GM19452 (cell line): ENCODE data around the gene BRIP1.
A peak's percentile ranks its signal among the peaks of the same experiment; 100 is the strongest.
"Not testable (repeated sequence)": the region's sequence is repeated elsewhere in the genome, so short reads cannot be mapped to it uniquely, and the experiment has no call there.

Experiments used
- ATAC-seq: cut with Tn5 transposase; IDR thresholded peaks from one replicate; pipeline ENCODE4 v1.9.1; 2021; ENCODE audit not compliant: unreplicated experiment

Gene BRIP1

DNA sequence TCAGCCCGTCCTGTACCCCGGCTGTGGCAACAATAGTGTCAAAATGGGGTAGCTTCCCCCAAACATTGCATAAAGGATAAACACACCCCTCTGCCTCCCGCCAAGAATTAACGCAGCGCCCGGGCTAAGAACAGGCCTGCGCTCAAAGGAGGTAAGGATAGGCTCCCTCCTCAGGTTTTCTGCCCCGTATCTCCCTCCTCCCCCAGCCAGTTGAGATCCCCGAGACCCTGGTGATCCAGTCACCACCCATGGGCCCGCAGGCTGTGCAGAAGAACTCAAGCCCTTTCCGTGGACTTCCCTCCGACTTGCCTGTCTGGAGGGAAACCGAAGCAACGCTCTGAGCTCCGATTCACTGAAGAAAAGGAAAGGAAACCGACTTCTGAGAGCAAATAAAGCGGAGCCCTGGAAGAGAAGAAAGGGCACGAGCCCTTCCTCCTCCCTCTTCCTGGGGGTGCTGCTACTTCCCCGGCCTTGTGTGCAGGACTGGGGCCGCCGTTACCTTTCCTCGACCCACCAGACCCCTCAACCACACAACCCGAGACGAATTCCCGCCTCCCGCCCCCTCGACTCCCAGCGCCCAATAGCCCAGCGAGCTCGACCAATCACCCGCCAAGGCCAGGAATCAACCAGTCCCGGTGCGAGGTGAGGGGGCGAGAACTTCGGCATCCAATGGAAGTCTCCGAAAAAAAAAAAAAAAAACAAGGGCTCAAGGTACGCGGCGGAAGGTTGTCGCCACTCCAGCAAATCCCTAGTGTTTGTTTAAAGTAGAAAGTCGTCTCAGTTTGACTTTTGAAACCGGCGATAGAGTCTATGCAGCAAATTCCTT is at the start of gene BRIP1:
Gene BRIP1 (minus strand): TSS at position 554 of the 826 bp plus-strand sequence. CDS start 1,989 bp downstream, outside the sequence.
- ATAC-seq = peak; percentile 91

GRCh38 chr17:61908292-61909037 is 45.1 kb upstream of the BRIP1 start:
- ATAC-seq = no peak

- ATAC-seq = no peak
Observed at GRCh38 chr17:61907361-61907760, 44.0 kb upstream of the BRIP1 start.

DNA sequence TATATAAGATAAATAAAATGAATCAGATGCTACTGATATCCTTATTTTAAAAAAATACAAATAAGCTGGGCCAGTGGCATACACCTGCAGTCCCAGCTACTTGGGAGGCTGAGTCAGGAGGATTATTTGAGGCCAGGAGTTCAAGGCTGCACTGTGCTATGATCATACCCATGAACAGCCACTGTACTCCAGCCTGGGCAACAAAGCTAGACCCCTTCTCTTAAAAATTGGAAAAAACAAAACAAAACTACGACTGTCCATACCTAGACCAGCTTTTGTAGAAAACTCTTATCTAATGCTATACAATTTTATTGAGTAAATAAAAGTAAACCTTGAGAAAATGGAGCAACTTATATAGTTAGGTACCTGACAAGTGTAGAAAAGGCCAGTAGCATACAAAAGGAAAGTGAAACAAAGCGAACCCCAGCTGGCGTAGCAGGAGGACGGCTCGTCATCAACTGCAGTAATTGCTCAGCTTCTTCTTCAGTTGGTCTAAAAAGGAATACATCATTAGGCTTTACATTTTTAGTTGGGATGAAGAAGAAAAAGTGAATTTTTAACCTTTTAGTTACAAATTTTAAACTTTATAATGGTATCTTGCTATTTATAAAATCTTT is 40.9 kb upstream of the BRIP1 start:
- ATAC-seq = peak; percentile 82

- no peak for ATAC-seq
Observed at GRCh38 chr17:61903251-61903650, 39.9 kb upstream of the BRIP1 start.

DNA sequence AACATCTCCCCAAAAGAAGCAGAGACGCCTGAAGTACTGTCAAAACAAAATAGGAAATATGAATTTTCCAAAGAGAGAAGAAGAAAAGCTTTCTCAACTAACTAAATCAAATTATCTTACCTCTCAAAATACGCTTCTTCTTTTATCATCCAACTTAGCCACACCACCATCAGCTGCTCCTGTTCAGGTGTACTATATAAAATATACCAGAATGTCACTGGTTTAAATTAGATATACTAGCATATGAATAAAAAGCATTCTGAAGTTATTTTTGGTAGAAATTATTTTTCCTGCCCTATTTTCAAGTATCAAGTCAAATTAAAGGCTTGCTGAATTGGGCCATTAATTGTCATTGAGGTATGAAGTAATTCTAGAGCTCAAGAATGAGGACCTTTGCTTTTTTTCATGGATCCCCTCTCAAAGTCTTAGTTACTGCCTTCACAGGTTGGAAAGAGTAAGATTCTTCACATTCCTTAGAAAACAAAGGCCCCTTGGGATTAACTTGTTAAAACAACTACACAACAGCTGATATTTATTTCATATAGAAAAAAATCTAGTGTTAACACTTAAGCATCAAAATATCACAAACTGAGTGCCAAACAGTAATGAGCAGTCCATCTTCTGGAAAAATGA is 34.3 kb upstream of the BRIP1 start:
- no peak for ATAC-seq

- no peak for ATAC-seq
Observed at GRCh38 chr17:61895391-61895790, 32.1 kb upstream of the BRIP1 start.

DNA sequence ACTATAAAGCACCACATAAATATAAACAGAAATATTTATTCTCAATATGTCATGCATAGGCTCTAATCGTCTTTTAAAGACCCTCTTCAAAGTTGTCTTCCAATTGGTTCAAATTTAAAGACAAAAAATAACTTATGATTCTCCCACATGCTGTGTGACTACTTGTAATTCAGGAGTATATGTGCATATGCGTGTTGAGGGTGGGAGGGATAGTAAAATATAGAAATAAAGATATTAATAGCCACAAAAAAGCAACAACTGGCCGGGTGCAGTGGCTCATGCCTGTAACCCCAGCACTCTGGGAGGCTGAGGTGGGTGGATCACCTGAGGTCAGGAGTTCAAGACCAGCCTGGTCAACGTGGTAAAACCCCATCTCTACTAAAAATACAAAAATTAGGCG is 31.0 kb upstream of the BRIP1 start:
- not testable (repeated sequence) for ATAC-seq

GRCh38 chr17:61887733-61888132 is 24.4 kb upstream of the BRIP1 start:
- ATAC-seq = not testable (repeated sequence)

DNA sequence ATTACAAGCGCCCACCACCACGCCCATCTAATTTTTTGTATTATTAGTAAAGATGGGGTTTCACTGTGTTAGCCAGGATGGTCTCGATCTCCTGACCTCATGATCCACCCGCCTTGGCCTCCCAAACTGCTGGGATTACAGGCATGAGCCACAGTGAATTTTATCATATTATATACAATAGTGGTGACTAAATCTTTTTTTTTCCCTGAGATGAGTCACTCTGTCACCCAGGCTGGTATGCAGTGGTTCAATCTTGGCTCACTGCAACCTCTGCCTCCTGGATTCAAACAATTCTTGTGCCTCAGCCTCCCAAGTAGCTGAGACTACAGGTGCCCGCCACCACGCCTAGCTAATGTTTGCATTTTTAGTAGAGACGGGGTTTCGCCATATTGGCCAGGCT is 22.5 kb upstream of the BRIP1 start:
- ATAC-seq = not testable (repeated sequence)

- ATAC-seq = no peak
Observed at GRCh38 chr17:61884864-61885263, 21.5 kb upstream of the BRIP1 start.

- ATAC-seq = no peak
Observed at GRCh38 chr17:61880589-61881102, 17.3 kb upstream of the BRIP1 start.

DNA sequence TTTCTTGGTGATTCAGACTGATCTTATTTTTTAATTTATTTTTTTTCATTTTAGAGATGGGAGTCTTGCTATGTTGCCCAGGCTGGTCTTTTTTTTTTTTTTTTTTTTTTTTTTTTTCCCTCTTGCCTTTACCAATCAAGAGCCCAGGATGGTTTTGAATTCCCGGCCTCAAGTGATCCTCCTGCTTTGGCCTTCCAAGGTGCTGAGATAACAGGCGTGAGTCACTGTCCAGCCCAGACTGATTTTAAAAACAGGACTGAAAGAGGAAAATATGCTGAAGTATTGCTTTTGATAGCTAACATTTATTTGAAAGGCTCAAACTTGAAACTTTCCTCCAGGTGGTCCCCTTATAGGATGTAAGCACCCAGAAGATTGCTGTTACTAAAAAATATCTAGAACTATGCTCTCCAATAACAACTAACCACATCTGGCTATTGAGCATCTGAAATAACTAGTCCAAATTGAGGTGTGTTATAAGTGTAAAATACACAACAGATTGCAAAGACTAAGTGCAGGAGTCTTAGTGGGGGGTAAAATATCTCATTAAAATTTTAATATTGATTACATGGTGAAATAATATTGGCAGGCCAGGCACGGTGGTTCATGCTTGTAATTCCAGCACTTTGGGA is 15.8 kb upstream of the BRIP1 start:
- no peak for ATAC-seq

- no peak for ATAC-seq
Observed at GRCh38 chr17:61878520-61878919, 15.2 kb upstream of the BRIP1 start.

GRCh38 chr17:61877837-61878236 is 14.5 kb upstream of the BRIP1 start:
- ATAC-seq = no peak

DNA sequence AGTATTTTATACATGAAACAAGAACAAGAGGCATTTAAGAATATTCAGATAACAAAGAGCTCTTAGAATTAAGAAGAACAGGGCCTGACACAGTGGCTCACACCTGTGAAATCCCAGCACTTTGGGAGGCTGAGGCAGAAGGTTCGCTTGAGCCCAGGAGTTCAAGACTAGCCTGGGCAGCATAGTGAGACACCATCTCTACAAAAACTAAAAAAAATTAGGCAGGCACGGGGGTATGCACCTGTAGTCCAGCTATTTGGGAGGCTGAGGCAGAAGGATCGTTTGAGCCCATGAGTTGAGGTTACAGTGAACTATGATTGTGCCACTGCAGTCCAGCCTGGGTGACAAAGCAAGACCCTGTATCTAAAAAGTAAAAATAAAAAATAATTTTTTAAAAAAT is 12.5 kb upstream of the BRIP1 start:
- ATAC-seq = no peak

- no peak for ATAC-seq
Observed at GRCh38 chr17:61875285-61875684, 12.0 kb upstream of the BRIP1 start.

DNA sequence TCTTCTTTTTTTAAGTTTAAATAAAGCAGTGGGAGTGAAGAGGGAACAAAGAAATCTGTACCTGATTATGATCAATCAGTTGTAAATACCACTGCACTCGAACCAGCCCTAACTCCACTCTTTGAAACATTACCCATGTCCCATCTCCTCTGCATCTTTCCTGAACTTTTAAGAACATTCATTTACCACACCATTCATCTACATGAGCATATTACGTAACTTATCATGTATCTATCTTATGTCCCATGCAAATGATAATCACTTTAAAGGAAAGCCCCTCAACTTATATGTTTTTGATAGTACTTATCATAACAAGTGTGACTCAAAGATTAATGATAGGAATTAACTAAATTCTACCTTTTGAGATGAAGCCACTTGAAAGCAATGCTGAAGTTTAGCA is 10.7 kb upstream of the BRIP1 start:
- no peak for ATAC-seq

DNA sequence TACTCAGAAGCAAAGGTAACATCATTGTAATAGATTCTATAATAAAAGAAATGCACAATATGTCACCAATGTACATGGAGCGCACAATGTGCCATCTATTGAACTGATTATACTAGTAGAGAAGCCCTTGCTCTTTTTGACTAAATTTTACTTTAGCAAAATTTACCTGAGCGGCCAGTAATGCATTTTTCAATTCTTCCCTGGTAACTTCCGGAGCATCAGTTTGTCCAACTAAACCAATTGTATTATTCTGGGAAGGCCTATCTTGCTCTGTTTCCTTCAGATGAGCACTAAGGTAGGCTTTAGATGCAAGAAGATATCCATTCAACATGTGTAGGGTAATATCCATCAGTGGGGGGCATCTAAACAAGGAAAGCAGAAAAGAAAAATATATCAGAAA is 8.8 kb upstream of the BRIP1 start:
- ATAC-seq = no peak

DNA sequence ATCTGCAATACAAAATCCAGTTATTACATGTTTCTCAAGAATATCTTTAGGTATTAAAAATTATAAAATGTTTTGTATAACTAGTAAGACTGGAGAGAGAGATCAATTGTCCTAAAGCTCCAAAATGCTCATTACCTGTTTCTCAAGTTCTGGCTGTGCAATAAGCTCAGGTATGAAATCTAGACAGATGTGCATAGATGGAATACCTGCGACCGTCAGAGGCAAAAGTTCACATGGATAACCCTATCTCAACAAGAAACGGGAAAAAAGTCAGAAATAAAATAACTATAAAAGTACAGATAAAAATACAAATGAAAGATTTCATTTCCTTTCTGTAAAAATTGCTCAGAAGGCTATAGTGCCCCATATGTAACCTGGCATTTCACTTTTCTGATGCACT is 5.8 kb upstream of the BRIP1 start:
- ATAC-seq = no peak

GRCh38 chr17:61868074-61868473 is 4.7 kb upstream of the BRIP1 start:
- ATAC-seq = no peak
